ENCODE data around the gene PPFIA1.

DNA sequence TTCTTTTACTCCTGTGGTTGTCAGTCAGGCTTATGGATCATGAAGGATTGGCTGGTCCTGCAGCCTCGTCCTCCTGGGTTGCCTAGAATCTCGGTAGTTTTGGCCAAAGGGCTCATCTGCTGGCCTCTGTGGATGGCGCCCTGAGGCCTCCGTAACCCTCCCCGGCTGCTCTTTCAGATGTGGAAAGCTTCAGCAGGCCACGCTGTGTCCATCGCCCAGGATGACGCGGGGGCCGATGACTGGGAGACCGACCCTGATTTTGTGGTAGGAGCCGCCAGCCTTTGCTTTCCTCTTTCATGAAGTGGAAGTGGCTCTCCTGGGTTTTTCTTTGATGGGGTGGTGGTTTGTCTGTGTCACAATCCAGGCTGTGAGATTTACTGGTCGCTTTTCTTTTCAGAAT is 136.6 kb downstream of the PPFIA1 start:
- TF ChIP-seq, protein P1, sequence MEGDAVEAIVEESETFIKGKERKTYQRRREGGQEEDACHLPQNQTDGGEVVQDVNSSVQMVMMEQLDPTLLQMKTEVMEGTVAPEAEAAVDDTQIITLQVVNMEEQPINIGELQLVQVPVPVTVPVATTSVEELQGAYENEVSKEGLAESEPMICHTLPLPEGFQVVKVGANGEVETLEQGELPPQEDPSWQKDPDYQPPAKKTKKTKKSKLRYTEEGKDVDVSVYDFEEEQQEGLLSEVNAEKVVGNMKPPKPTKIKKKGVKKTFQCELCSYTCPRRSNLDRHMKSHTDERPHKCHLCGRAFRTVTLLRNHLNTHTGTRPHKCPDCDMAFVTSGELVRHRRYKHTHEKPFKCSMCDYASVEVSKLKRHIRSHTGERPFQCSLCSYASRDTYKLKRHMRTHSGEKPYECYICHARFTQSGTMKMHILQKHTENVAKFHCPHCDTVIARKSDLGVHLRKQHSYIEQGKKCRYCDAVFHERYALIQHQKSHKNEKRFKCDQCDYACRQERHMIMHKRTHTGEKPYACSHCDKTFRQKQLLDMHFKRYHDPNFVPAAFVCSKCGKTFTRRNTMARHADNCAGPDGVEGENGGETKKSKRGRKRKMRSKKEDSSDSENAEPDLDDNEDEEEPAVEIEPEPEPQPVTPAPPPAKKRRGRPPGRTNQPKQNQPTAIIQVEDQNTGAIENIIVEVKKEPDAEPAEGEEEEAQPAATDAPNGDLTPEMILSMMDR (conservative IDR thresholded peaks at IDR 0.05), result no peak
- no peak for TF ChIP-seq ZFX (IDR thresholded peaks at IDR 0.05)

All from C4-2B (cell line).